ENCODE results near the gene ANKRD63. TPM values are rescaled to one million over a fixed set of nuclear protein-coding genes. Genes with fewer than 3 reads are reported as not detected.

ANKRD63 gene
- total and polyA plus RNA-seq, 2 of the 13 experiments (the other 11 are each of a cell fraction or from before 2014, with no cell fraction given): not detected

GRCh38 chr15:40287505-40287904 lies 4.6 kb upstream of the ANKRD63 start:
- Histone ChIP-seq H3K9me3 (ENCODE audit: low read length) (no peaks in the 10 kb centered on the region), H3K27ac (ENCODE audit: extremely low read length, insufficient read depth, low read length) (no peak overlapping the region), H3K36me3 (replicated peaks in 1 of 2; ENCODE audit: control insufficient read depth in 1 of 2, insufficient read depth in 2 of 2, low read length in 2 of 2) (no peaks in the 10 kb centered on the region), H3K4me1 (ENCODE audit: insufficient read depth, low read length) (peaks cover 10% of the 10 kb centered on the region; the same call in 1 of the 2 replicates), H3K9ac (ENCODE audit: insufficient read depth, low read depth, low read length) (no peak overlapping the region), H2AFZ (ENCODE audit: low read length) (no peak overlapping the region), H3K4me2 (ENCODE audit: low read depth, low read length) (no peak overlapping the region), H3K27me3 (ENCODE audit: control insufficient read depth in 1 of 2, insufficient read depth in 2 of 2, low read length in 2 of 2) (peaks cover 22 to 95% of the 10 kb centered on the region in 2 experiments), H3K4me3 (replicated peaks in 1 of 3; ENCODE audit: insufficient read depth in 1 of 3, low read depth in 2 of 3, low read length in 3 of 3) (no peak overlapping the region), H4K20me1 (ENCODE audit: insufficient read depth, low read length) (no peaks in the 10 kb centered on the region), H3K79me2 (ENCODE audit: insufficient read depth, low read length) (no peaks in the 10 kb centered on the region)
- WGBS (ENCODE audit: low lambda C conversion rate): 0% methylated on average over 3 of the region's 3 CpGs
- TF ChIP-seq, protein P1, sequence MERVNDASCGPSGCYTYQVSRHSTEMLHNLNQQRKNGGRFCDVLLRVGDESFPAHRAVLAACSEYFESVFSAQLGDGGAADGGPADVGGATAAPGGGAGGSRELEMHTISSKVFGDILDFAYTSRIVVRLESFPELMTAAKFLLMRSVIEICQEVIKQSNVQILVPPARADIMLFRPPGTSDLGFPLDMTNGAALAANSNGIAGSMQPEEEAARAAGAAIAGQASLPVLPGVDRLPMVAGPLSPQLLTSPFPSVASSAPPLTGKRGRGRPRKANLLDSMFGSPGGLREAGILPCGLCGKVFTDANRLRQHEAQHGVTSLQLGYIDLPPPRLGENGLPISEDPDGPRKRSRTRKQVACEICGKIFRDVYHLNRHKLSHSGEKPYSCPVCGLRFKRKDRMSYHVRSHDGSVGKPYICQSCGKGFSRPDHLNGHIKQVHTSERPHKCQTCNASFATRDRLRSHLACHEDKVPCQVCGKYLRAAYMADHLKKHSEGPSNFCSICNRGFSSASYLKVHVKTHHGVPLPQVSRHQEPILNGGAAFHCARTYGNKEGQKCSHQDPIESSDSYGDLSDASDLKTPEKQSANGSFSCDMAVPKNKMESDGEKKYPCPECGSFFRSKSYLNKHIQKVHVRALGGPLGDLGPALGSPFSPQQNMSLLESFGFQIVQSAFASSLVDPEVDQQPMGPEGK (CRISPR knock-in tag; IDR thresholded peaks at IDR 0.05): no peak
- TF ChIP-seq ZNF737 (CRISPR knock-in tag; IDR thresholded peaks at IDR 0.05; ENCODE audit: borderline replicate concordance) (no peak), GABPA (IDR thresholded peaks at IDR 0.05; ENCODE audit: low read depth, low read length) (no peak), GABPA (CRISPR knock-in tag; IDR thresholded peaks at IDR 0.05; ENCODE audit: low read depth) (no peak), RAD21 (CRISPR knock-in tag; IDR thresholded peaks at IDR 0.05) (no peak), FOXK1 (CRISPR knock-in tag; IDR thresholded peaks at IDR 0.05; ENCODE audit: borderline replicate concordance, low read depth) (no peak), SIN3B (IDR thresholded peaks at IDR 0.05; ENCODE audit: low read length) (no peak), ZHX1 (CRISPR knock-in tag; IDR thresholded peaks at IDR 0.05; ENCODE audit: low read depth) (no peak), EED (CRISPR knock-in tag; IDR thresholded peaks at IDR 0.05) (no peak), ZNF124 (CRISPR knock-in tag; IDR thresholded peaks at IDR 0.05) (no peak), SNAPC4 (CRISPR knock-in tag; IDR thresholded peaks at IDR 0.05) (no peak), RARG (CRISPR knock-in tag; IDR thresholded peaks at IDR 0.05; ENCODE audit: low read depth) (no peak), ZNF10 (CRISPR knock-in tag; IDR thresholded peaks at IDR 0.05; ENCODE audit: borderline replicate concordance, low read depth) (no peak), PHF21A (CRISPR knock-in tag; IDR thresholded peaks at IDR 0.05) (no peak), KLF13 (CRISPR knock-in tag; IDR thresholded peaks at IDR 0.05) (no peak)
- TF ChIP-seq, protein P2, sequence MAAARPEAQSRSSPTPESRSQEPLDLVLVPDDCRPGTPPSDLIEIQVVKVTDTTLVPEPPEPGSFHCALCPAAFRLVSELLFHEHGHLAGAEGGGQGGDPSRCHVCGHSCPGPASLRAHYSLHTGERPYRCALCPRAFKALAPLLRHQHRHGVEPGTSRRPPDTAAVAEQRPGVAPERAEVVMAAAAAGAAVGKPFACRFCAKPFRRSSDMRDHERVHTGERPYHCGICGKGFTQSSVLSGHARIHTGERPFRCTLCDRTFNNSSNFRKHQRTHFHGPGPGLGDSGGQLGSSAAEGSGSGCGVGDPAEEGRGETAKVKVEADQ (CRISPR knock-in tag; IDR thresholded peaks at IDR 0.05; ENCODE audit: borderline replicate concordance): no peak
- ChIA-PET CTCF (ENCODE audit: low intra/inter-chr PET ratio, low total read pairs) (no interaction called here), POLR2A (no interaction called here)
- no peak for FAIRE-seq
- no peak for DNase-seq (ENCODE audit: low spot score)
- BruUV-seq (replicated peaks): no TSS peak
- intact Hi-C loops (cut with micrococcal nuclease; ENCODE audit: unreplicated experiment): no loop called here
- ATAC-seq: no peak
- in situ Hi-C loops (cut with HindIII; ENCODE audit: extremely low pct_ligation_motif_present, low pct_unique_long_range_greater_than_20kb): no loop called here
